Stomach (tissue), 4 donors: ENCODE measurements around the gene KCNJ14.

Experiments used
- CTCF ChIP-seq, 7 experiments: fragments of 450-650 bp in 4 of 7; fragments of 200-600 bp in 3 of 7; sonication (generic) in 3 of 7; IDR thresholded peaks; one replicate each; pipeline ENCODE4 v1.5.1; 2016 to 2019; ENCODE audit warnings: antibody characterized with exemption in 7 of 7, control low read depth in 2 of 7, mild to moderate bottlenecking in 1 of 7
- POLR2AphosphoS5 ChIP-seq, 3 donors: sonication (generic); formaldehyde crosslinking; IDR thresholded peaks; one replicate each; pipeline ENCODE4 v1.6.1; 2016; ENCODE audit warnings: antibody characterized with exemption in 3 of 3

GRCh38 chr19:48502350-48503018, 47.1 kb downstream of the KCNJ14 start:
- peak in 1 of 3 donors; percentile 26 for TF ChIP-seq POLR2AphosphoS5 (IDR thresholded peaks at IDR 0.05)
- no peak for TF ChIP-seq CTCF (IDR thresholded peaks at IDR 0.05)
